Body of pancreas (tissue), 4 donors: ENCODE data around the gene COQ3. TPM values are rescaled to one million over a fixed set of nuclear protein-coding genes. Genes with fewer than 3 reads are reported as not detected.
A peak's percentile ranks its signal among the peaks of the same experiment; 100 is the strongest.

Source experiments
- ATAC-seq: fragments of 150-250 bp; one replicate; pipeline ENCODE4 v1.9.1; 2016
- DNase-seq, 4 donors: peaks; one replicate each; pipeline ENCODE4 v3.0.0-alpha.2; 2019
- H3K27ac ChIP-seq, 4 donors: fragments of 200-600 bp; sonication (generic); 1 replicate in 3 of 4; 2 replicates in 1 of 4; pipeline versions ENCODE4 v1.5.1 to v1.6.1; 2016 to 2019; ENCODE audit warnings: mild to moderate bottlenecking in 1 of 4, mixed read lengths in 1 of 4, moderate library complexity in 1 of 4
- H3K27me3 ChIP-seq, 2 donors: fragments of 200-600 bp; sonication (generic); one replicate each; pipeline ENCODE4 v1.6.0; 2016; ENCODE audit warnings: mild to moderate bottlenecking in 1 of 2
- H3K36me3 ChIP-seq, 2 donors: fragments of 200-600 bp; sonication (generic); replicated peaks in 1 of 2; 2 replicates each; pipeline ENCODE4 v1.5.1; 2016; ENCODE audit warnings: low read depth in 2 of 2; ENCODE audit not compliant: insufficient read depth in 1 of 2
- H3K4me1 ChIP-seq: fragments of 200-600 bp; sonication (generic); one replicate; pipeline ENCODE4 v1.6.0; 2016
- H3K4me3 ChIP-seq, 2 donors: fragments of 200-600 bp; sonication (generic); 1 replicate in 1 of 2; 2 replicates in 1 of 2; pipeline ENCODE4 v1.5.1; 2016 to 2019
- H3K9me3 ChIP-seq, 3 donors: fragments of 200-600 bp; sonication (generic); 1 replicate in 2 of 3; 2 replicates in 1 of 3; pipeline ENCODE4 v1.5.1; 2016
- POLR2A ChIP-seq, 3 donors: fragments of 450-650 bp; IDR thresholded peaks; one replicate each; pipeline ENCODE4 v1.6.1; 2016; ENCODE audit warnings: antibody characterized with exemption in 3 of 3, mild to moderate bottlenecking in 2 of 3
- WGBS, 2 donors: methylation state at CpG; one replicate each; pipeline ENCODE4 v1.1.5; 2017; 5-methylcytosine and 5-hydroxymethylcytosine counted together
- intact Hi-C: fragments of 100-400 bp; cut with DNase I; formaldehyde crosslinking; loops from one replicate; pipeline ENCODE4 v1.15.1; 2023
- total RNA-seq, 2 donors: library from RNA; depleted of rRNA; stranded (reverse); fragments of >200 nt; gene quantifications; one replicate each; pipeline ENCODE4 v1.1.0, GENCODE V29; 2016
- TF ChIP-seq, protein P1 (sequence below), 7 experiments: fragments of 450-650 bp in 4 of 7; fragments of 200-600 bp in 3 of 7; sonication (generic) in 3 of 7; IDR thresholded peaks; one replicate each; pipeline ENCODE4 v1.5.1; 2016 to 2019; ENCODE audit warnings: antibody characterized with exemption in 7 of 7

COQ3 gene
- total RNA-seq, 2 donors from 2014 or later: 6.5 to 7.3 TPM

DNA sequence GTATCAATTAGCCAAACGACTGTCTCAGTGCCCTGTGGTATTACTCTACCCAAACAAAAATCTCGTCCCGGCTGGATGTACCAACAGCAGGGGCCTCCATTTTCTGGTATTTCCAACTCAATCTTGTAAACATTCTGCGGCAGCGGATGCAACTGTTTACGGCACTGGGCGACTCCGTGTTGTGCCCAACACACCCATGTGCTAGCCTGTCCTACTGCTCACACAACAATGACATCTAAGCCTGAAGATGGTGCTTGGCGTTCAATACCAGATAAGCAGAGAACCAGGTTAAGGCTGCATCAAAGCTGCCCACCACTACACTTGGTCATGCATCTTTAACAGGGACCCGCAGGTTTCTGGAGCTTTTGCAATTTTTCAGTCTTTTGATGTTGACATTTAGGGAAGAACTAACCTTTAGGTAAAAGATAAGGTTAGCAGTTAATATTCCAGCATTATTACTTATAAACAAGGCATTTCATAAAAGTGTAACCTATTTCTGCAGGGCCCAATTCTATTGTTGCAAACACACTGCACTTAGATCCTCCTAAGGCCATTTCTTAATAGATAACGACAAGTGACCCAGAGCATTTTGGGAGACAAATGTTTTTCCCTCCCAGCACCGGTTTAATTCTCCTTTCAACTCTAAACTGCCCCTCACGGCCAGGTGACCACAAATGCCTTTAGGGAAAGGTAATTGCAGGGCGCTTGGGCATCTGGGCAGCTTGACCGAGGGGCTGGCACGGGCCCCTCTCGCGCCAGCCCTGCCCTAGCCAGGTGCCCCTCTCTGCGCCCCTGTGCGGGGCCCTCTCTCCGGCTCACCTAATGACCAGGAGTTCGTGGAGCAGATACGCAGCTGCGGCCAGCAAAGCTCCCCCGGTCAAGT lies 45.5 kb downstream of the COQ3 start:
- intact Hi-C loops: no loop called here
- DNase-seq: peak in 2 of 4 donors; percentile 11 to 16
- no peaks in the 10 kb centered on the region for H3K27me3 ChIP-seq

DNA sequence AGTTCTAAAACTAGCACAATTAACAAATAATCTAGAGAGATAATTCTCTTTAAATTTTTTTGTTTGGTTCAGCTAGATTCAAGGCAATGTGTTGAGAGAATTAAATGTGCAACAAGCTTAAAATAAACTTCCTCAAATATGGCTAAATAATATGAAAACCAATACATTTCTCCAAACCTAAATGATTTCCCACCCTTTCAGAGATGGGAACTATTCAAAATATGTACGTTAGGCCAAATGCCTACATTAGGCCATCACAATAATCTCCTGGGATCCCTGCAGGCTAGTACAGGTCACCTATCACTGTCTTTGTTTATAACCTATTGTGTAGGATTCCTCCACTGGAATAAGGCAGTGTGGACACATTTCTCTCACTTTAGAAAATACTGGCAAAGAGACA lies 46.2 kb downstream of the COQ3 start:
- H3K4me1 ChIP-seq: peaks cover 16% of the 10 kb centered on the region
- ATAC-seq (no peak), DNase-seq (no peak)
- H3K36me3 ChIP-seq: no peaks in the 10 kb centered on the region
- H3K4me3 ChIP-seq: no peak overlapping the region
- intact Hi-C loops: no loop called here
- H3K27ac ChIP-seq: no peak overlapping the region
- 61 to 70% methylated on average over 1 of the region's 1 CpG for whole genome bisulfite sequencing, 2 donors
- H3K27me3 ChIP-seq: no peaks in the 10 kb centered on the region
- TF ChIP-seq POLR2A (IDR thresholded peaks at IDR 0.05): no peak
- TF ChIP-seq, protein P1, sequence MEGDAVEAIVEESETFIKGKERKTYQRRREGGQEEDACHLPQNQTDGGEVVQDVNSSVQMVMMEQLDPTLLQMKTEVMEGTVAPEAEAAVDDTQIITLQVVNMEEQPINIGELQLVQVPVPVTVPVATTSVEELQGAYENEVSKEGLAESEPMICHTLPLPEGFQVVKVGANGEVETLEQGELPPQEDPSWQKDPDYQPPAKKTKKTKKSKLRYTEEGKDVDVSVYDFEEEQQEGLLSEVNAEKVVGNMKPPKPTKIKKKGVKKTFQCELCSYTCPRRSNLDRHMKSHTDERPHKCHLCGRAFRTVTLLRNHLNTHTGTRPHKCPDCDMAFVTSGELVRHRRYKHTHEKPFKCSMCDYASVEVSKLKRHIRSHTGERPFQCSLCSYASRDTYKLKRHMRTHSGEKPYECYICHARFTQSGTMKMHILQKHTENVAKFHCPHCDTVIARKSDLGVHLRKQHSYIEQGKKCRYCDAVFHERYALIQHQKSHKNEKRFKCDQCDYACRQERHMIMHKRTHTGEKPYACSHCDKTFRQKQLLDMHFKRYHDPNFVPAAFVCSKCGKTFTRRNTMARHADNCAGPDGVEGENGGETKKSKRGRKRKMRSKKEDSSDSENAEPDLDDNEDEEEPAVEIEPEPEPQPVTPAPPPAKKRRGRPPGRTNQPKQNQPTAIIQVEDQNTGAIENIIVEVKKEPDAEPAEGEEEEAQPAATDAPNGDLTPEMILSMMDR (IDR thresholded peaks at IDR 0.05): no peak
- H3K9me3 ChIP-seq: no peaks in the 10 kb centered on the region

More for the DNA sequence above, 45.5 kb downstream of the COQ3 start:
- Histone ChIP-seq H3K4me1 (peaks cover 16% of the 10 kb centered on the region), H3K27ac (peak overlapping the region; percentile 0 to 84 (median 66)), H3K36me3 (no peaks in the 10 kb centered on the region), H3K9me3 (no peaks in the 10 kb centered on the region), H3K4me3 (no peak overlapping the region)
- TF ChIP-seq, protein P1 (IDR thresholded peaks at IDR 0.05): no peak
- no peak for TF ChIP-seq POLR2A (IDR thresholded peaks at IDR 0.05)
- 57 to 64% methylated on average over 18 to 25 of the region's 25 CpGs for WGBS, 2 donors
- peak; percentile 9 for ATAC-seq

DNA sequence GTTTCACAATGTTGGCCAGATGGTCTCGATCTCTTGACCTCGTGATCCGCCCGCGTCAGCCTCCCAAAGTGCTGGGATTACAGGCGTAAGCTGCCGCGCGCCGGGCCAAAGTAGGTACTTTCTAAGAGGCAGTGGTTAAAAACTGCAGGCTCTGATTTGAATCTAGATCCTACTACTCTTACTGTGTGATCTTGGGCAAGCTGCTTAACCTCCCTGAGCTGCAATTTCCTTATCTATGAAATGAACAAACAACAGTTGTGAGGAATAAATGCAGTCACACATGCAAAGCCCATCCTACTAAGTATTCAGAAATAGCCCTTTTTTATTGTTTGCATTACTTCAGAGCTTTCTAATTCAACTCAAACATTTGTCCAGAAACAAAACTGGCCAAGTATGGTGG lies 47.4 kb downstream of the COQ3 start:
- Histone ChIP-seq H3K4me1 (peaks cover 16% of the 10 kb centered on the region), H3K9me3 (no peaks in the 10 kb centered on the region), H3K27me3 (no peaks in the 10 kb centered on the region), H3K27ac (no peak overlapping the region), H3K4me3 (no peak overlapping the region), H3K36me3 (no peaks in the 10 kb centered on the region)
- ATAC-seq: no peak
- intact Hi-C loops: no loop called here
- 93 to 98% methylated on average over 10 of the region's 10 CpGs for WGBS, 2 donors
- TF ChIP-seq, protein P1 (IDR thresholded peaks at IDR 0.05): no peak
- no peak for TF ChIP-seq POLR2A (IDR thresholded peaks at IDR 0.05)
- no peak for DNase-seq

DNA sequence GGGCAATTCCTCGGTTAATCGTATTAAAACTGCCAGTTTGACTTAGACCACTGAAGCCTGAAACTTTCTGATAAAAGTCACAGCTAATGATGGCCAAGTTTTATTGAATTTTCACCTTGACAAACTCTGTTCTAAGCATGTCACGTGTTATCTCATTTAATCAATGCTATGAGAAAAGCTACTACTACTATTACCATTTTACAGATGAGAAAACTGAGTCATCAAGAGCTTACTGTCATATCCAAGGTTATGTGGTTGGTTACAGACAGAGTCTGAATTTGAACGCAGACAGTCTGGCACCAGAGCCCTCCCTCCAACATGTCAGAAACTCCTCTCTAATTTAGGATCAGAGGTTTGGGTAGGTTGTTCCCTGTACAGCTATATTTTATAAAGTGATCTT lies 48.8 kb downstream of the COQ3 start:
- H3K27me3 ChIP-seq: no peaks in the 10 kb centered on the region
- no peak for ATAC-seq
- intact Hi-C loops: no loop called here
- TF ChIP-seq, protein P1 (IDR thresholded peaks at IDR 0.05): no peak
- 71 to 78% methylated on average over 4 of the region's 4 CpGs for WGBS, 2 donors
- no peak overlapping the region for H3K27ac ChIP-seq
- no peaks in the 10 kb centered on the region for H3K36me3 ChIP-seq
- H3K4me3 ChIP-seq: no peak overlapping the region
- no peak for DNase-seq
- H3K9me3 ChIP-seq: no peaks in the 10 kb centered on the region
- peaks cover 8% of the 10 kb centered on the region for H3K4me1 ChIP-seq

DNA sequence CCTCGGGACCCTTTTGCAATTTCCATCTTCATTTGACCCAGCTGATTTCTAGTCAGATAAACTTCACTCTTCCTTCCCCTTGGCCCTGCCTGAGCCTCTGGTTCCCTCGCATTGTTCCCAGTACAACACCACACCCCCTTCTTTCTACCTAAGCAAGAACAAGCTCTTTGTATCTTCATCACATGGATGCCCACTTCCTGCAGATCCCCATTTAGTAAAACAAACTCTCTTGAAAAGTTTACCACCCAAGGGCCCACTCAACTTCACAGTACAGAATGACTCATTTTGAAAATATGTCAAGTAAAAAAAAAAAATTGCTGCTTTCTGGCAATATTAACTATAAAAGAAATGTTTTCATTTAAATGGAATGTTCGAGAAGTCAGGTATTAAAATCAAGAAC lies 49.7 kb downstream of the COQ3 start:
- Histone ChIP-seq H3K4me3 (no peak overlapping the region), H3K27me3 (no peaks in the 10 kb centered on the region), H3K36me3 (no peaks in the 10 kb centered on the region), H3K9me3 (no peaks in the 10 kb centered on the region), H3K27ac (no peak overlapping the region), H3K4me1 (peaks cover 5% of the 10 kb centered on the region)
- ATAC-seq (no peak), DNase-seq (no peak)
- TF ChIP-seq POLR2A (IDR thresholded peaks at IDR 0.05): no peak
- TF ChIP-seq, protein P1 (IDR thresholded peaks at IDR 0.05): no peak
- intact Hi-C loops: no loop called here
- WGBS, 2 donors: 36 to 68% methylated on average over 3 of the region's 3 CpGs
